ENCODE results near the gene TRPC4AP.

TRPC4AP gene

DNA sequence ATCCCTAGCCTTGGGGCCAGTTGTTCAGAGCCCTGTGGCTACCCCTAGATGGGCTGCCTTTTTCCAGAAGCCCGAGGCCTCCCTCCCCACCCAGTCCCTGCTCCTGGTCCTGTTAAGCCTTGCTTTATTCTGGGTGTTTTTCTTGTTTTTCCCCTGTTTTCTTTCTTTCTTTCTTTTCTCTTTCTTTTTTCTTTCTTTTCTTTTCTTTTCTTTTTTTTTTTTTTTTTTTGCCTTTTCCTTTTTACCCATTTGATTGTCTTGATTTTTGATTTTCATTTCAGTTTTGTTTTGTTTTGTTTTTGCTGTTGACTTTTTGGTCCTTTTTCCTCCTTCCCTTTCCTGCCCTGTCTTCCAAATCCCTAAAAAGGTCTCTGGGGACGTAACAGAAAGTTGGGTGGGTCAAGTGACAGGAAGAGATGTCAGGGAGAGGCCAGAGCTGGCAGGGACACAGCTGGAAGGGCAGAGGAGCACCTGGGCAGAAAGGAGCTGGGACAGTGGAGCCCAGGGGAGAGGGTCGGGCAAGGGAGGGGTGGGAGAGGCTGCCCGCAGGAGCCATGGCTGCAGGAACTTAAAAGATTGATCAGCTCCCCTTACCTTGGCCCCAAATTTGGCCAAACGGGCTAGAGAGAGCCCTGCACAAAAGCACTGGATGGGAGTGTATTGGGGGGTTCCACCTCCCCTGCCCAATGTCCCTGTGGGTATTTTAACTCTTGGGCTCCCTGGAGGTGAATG, 109.4 kb downstream of the TRPC4AP start:
- TF ChIP-seq, protein P1, sequence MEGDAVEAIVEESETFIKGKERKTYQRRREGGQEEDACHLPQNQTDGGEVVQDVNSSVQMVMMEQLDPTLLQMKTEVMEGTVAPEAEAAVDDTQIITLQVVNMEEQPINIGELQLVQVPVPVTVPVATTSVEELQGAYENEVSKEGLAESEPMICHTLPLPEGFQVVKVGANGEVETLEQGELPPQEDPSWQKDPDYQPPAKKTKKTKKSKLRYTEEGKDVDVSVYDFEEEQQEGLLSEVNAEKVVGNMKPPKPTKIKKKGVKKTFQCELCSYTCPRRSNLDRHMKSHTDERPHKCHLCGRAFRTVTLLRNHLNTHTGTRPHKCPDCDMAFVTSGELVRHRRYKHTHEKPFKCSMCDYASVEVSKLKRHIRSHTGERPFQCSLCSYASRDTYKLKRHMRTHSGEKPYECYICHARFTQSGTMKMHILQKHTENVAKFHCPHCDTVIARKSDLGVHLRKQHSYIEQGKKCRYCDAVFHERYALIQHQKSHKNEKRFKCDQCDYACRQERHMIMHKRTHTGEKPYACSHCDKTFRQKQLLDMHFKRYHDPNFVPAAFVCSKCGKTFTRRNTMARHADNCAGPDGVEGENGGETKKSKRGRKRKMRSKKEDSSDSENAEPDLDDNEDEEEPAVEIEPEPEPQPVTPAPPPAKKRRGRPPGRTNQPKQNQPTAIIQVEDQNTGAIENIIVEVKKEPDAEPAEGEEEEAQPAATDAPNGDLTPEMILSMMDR (IDR thresholded peaks at IDR 0.05; ENCODE audit: extremely low read depth, insufficient read depth, missing control alignments) = no peak
- in situ Hi-C loops (cut with MboI; ENCODE audit: low pct_unique_long_range_greater_than_20kb, low sequenced_read_pairs, unreplicated experiment) = no loop called here
- DNase-seq (ENCODE audit: low spot score) = no peak

DNA sequence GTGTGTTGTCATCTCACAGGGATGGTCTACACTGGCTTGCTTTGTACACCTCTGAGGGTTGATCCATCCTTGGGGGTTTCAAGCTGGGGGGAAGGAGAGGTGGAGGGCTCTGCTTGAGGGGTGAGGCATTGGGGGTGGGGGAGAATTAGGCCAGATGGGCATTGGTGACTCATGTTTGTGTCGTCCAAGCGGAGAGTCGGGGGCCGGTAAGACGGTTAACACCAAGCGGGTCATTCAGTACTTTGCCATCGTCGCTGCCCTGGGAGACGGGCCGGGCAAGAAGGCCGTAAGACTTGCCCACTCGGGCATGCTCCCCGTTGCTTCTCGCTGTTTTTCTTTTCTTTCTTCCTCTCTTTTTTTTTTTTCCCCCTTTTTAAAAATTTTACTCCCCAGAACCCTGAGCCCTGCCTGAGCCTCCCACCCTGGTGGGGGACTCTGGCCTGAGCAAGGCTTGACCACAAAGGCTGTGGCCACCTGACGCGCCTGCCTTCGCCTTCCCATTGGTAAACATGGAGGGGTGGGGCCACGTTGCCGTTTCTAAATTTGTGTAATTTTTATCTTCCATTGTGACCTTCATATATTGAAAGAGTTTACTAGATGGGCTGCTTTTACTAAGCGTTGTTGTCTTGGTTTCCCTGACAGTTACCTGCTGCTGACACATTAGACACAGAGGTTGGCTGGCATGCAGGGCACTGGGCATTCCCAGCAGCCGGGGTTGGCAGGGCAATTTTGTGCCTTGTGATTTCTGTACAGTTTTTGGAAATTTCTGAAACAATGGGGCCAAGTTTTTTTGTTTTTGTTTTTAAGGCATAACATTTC, 110.1 kb downstream of the TRPC4AP start:
- TF ChIP-seq, protein P1 (IDR thresholded peaks at IDR 0.05; ENCODE audit: extremely low read depth, insufficient read depth, missing control alignments) = no peak
- in situ Hi-C loops (cut with MboI; ENCODE audit: low pct_unique_long_range_greater_than_20kb, low sequenced_read_pairs, unreplicated experiment) = no loop called here
- no peak for DNase-seq (ENCODE audit: low spot score)

DNA sequence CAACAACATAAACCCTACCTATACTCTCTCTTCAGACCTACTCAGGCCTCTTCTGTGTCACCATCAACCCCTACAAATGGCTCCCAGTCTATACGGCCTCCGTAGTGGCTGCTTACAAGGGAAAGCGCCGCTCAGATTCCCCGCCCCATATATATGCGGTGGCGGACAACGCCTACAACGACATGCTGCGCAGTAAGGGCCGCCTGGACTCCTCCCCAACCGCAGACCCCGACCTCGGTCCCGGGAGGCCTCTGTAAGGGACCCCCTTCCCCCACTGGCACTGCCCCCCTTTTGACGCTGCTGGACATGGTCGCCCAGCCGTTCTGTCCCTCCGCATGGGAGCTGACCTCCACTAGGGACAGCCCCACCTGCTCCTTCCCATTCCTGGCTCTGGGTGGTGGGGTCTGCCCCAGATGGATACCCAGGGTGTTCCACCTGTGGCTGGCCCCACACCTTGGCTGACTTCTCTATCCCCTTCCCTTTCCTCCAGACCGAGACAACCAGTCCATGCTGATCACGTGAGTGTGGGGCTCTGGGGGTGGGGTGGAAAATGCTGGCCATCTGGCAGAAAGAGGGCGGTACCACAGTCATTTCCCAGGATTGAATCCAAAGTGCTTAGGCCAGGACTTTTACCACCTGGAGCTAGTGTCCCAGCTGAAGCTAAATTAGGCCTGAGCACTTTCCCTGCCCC, 111.9 kb downstream of the TRPC4AP start:
- DNase-seq (ENCODE audit: low spot score) = no peak
- in situ Hi-C loops (cut with MboI; ENCODE audit: low pct_unique_long_range_greater_than_20kb, low sequenced_read_pairs, unreplicated experiment) = no loop called here
- TF ChIP-seq, protein P1 (IDR thresholded peaks at IDR 0.05; ENCODE audit: extremely low read depth, insufficient read depth, missing control alignments) = no peak

DNA sequence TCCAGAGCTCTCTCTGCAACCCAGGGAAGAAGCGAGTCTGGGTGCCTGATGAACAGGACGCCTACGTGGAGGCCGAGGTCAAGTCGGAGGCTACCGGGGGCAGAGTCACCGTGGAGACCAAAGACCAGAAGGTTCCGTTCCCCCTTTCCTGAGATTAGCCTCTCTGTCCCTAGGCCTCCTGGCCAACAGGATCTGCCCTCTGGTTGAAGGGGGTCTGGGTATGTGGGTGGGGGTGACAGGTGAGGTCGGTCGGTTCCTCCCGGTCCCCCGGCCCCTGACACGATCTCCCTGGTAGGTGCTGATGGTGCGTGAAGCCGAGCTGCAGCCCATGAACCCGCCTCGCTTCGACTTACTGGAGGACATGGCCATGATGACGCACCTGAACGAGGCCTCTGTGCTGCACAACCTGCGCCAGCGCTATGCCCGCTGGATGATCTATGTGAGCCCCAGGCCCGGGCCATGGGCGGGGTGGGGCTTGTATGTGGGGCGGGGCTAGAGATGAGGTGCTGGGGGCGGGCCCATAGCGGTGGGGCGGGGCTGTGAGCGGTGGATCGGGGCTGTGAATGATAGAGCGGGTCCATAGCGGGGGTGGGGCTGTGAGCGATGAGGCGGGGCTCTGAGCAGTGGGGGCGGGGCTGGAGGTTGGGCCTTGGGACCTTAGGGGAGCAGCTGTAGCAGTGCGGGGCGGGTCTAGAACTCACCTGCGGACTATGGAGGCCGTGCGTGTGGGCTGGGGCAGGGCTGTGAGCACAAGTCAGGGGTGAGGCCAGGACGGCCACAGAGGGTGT, 113.0 kb downstream of the TRPC4AP start:
- TF ChIP-seq, protein P1 (IDR thresholded peaks at IDR 0.05; ENCODE audit: extremely low read depth, insufficient read depth, missing control alignments) = no peak
- in situ Hi-C loops (cut with MboI; ENCODE audit: low pct_unique_long_range_greater_than_20kb, low sequenced_read_pairs, unreplicated experiment) = no loop called here
- DNase-seq (ENCODE audit: low spot score) = no peak

DNA sequence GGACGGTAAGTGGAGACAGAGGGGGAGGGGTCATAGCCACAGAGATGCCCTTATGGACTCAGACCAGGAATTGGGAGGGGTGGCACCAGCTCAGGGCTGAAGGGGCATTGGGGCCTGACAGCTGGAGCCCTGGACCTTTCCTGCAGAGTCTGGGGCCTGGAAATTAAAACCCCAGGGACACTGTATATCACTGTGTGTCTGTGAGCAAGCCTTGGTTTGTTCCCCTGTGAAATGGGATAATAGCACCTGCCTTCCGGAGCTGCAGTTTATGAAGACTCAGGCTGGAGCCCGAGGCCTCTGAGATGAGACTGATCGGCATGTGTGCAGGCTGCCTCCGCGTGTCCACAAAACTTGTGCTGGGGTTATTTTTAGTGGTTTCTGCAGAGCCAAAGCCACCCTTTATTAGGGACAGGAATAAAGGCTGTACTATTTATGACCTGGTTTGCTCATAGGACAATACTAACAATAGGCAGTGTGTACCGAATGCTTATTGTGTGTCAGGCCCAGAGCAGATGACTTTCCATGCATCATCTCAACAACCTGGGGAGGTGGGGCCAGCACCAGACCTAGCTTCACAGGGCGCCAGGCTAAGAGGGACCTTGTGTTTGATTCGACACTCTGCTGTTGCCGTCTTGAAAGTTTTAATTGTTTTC, 114.4 kb downstream of the TRPC4AP start:
- TF ChIP-seq, protein P1 (IDR thresholded peaks at IDR 0.05; ENCODE audit: extremely low read depth, insufficient read depth, missing control alignments) = no peak
- in situ Hi-C loops (cut with MboI; ENCODE audit: low pct_unique_long_range_greater_than_20kb, low sequenced_read_pairs, unreplicated experiment) = no loop called here

More for the DNA sequence above, 114.4 kb downstream of the TRPC4AP start:
- DNase-seq (ENCODE audit: low spot score) = no peak
